ENCODE data around the gene CEMIP2.
"Not testable (repeated sequence)": the region's sequence is repeated elsewhere in the genome, so short reads cannot be mapped to it uniquely, and the experiment has no call there.

Gene CEMIP2, protein sequence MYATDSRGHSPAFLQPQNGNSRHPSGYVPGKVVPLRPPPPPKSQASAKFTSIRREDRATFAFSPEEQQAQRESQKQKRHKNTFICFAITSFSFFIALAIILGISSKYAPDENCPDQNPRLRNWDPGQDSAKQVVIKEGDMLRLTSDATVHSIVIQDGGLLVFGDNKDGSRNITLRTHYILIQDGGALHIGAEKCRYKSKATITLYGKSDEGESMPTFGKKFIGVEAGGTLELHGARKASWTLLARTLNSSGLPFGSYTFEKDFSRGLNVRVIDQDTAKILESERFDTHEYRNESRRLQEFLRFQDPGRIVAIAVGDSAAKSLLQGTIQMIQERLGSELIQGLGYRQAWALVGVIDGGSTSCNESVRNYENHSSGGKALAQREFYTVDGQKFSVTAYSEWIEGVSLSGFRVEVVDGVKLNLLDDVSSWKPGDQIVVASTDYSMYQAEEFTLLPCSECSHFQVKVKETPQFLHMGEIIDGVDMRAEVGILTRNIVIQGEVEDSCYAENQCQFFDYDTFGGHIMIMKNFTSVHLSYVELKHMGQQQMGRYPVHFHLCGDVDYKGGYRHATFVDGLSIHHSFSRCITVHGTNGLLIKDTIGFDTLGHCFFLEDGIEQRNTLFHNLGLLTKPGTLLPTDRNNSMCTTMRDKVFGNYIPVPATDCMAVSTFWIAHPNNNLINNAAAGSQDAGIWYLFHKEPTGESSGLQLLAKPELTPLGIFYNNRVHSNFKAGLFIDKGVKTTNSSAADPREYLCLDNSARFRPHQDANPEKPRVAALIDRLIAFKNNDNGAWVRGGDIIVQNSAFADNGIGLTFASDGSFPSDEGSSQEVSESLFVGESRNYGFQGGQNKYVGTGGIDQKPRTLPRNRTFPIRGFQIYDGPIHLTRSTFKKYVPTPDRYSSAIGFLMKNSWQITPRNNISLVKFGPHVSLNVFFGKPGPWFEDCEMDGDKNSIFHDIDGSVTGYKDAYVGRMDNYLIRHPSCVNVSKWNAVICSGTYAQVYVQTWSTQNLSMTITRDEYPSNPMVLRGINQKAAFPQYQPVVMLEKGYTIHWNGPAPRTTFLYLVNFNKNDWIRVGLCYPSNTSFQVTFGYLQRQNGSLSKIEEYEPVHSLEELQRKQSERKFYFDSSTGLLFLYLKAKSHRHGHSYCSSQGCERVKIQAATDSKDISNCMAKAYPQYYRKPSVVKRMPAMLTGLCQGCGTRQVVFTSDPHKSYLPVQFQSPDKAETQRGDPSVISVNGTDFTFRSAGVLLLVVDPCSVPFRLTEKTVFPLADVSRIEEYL (N-terminal part only)

DNA sequence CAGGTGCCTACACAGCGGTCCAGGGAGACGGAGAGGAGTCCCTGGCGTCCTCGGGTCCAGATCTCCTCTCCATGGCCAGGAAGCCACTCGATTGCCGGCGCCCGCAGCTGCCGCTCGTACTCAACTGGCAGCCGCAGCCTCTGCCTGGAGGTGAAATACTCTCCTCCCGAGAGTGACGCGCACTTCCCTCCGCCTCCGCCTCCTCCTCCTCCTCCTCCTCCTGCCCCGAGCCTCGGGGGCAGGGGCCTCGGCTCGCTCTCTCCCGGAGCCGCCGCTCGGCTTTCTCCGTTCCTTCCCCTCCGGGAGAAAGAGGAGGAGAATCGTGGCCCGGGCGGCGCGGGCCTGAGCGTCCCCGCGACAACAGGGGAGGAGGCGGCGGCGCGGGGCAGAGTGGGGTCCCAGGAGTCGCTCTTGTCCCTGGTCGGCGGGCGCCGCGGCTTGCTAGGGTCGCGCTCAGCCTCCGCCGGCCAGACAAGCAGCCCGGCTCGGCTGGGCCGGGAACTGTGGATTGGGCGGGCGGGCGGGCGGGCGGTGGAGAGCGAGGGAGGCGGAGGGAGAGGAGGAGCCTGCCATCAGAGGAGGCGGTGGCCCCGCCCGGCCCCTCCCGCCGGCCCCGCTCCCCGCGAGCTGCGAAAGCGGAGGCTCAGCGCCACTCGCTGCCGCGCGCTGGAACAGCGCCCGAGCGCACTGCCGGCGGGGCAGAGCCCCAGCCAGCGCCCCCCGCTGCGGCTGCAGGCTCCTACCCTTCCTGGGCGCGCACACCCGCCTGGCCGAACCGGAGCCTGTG is at the start of gene CEMIP2:
CEMIP2 (minus strand) TSS at position 126 of the 787 bp plus-strand sequence. CDS start 18,140 bp downstream, outside the sequence.
- DNase-seq, result peak; percentile 90

DNA sequence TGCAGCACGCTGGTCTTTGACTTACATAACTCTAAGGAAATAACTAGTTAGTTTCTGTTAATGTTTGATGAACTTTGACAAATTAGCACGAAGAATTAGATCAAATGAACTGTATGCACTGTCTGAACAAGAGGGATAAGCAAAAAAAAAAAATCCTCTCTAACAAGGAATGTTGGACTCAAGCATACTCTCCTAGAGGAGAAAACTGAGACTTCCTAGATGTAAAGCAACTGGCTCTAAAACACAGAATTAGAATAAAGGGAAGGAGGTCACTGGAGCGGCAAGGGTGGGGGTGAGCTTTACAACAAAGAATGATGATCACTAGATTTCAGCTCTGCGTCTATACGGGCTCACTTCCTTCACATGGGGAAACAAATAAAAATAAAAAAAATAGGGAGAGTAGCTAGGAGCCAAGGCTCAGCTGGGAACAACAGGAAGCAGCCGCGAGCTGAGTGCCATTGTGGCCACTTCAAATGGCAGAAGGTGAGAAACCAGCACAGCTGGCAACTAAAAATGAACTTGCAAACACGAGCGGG is 48.7 kb upstream of the CEMIP2 start:
- no peak for DNase-seq

DNA sequence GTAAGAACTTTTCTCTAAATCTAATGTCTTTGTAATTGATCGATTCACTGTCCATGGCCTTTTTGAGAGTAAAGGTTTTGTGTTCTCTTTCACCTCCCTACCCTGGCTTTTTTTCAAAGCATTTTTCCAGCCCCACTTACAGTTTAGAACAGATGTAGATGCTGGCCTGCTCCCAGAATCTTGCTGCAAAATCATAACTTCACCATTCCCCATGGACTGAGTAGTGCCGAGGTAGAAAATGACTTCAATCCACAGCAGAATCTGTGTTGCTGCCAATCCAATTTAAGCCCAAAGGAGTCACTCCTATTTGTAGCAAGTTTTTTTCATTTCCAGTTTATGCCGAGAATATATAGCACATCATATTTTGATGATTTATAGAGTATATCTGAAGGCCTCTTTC is 46.5 kb upstream of the CEMIP2 start:
- no peak for DNase-seq

DNA sequence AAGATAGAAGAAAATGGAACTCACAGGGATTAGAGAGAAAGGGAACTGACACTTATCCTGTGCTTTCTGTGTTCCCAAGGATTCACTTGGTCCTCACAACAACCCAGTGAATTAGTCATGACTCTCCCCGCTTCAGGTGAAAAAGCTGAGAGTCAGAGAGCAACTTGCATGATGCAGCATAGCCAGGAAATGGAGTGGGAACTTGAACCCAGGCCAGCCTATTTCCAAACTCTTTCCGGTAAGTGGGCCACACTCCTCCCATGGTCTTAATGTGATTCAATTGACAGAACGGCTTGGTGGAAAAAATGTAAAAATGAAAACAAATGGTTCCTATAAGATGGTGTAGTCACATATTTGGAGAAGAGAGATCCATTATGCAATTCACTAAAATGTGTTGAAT is 45.9 kb upstream of the CEMIP2 start:
- no peak for DNase-seq

DNA sequence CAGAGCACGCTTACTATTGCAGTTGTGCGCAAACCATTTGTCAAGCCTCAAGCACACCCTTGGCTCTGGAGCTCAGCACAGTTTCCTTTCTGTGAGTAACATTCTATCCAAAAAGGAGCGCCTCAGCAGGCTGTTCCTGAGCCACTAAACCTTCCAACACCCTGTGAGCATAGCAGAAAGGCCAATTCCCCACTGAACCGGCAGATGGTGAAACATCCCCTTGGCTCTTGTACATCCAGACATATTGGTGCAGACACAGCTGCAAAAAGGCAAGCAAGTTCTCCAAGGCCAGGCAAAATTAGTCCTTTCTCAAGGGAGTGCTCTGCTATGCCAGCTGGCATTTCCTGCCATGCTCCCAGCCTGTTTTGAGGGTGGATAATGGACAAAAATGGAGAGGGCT is 44.1 kb upstream of the CEMIP2 start:
- DNase-seq, result no peak

DNA sequence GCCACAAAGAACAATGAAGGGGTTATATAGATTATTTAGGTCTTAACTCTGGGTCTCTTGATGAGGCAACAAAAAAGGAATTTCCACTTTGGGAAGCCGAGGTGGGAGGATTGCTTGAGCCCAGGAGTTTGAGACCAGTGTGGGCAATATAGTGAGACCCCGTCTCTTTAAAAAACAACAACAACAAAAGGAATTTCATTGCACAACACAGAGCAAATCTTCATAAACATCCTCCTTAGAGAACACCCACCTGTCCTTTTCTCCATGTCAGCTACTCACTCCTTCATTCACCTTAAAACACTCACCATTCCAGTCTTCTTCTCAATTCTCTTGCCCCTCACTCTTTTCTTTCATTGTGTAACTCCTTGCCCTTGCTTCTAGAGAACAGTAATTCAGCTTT is 39.8 kb upstream of the CEMIP2 start:
- no peak for DNase-seq

DNA sequence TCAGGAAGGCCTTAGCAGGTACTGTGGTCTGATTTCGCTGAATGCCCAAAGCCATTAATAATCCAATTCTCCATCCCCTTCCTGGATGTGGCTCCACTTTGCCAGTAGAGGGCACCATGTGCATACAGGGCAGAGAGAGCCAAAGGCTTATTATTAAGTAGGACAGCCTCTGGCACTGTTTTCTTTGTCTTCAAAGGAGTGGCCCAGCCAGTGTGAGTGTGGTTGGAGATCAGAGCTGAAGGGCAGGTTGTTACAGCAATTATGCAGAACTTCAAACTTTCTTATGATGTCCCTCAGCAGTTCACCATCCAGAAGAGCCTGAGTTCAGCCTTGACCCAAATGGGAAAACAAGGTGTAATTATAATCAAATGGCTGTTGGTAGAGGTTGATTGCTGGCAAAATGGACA is 38.6 kb upstream of the CEMIP2 start:
- DNase-seq, result peak; percentile 66

DNA sequence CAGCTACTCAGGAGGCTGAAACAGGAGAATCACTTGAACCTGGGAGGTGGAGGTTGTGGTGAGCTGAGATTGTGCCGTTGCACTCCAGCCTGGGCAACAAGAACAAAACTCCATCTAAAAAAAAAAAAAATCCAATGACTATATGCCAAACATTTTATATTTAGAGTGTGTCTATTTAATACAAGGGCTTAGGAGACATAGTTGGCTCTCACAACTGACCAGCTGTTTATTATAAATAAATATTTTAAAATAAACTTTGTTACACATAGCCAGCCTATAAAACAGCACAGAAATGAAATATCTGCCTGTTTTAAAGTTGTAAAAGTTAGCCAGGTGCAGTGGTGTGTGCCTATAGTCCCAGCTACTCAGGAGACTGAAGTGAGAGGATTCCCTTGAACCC is 36.8 kb upstream of the CEMIP2 start:
- DNase-seq, result not testable (repeated sequence)

DNA sequence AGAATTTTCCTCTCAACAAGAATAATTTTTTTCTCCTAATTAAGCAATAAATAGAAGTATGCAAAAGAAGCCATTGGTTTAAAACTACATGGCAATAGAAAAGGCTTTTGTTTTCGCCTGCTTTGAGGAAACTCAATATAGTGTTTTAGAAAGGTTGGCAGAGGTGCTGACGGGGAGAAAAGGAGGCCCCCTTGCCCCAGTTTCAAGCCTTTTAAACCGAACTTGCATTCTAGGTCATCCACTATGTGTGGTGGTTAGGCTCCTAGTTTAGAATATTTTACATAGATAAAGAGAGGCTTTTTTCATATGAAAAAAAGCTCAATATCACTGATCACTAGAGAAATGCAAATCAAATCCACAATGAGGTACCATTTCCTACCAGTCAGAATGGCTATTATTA is 33.5 kb upstream of the CEMIP2 start:
- DNase-seq, result no peak

DNA sequence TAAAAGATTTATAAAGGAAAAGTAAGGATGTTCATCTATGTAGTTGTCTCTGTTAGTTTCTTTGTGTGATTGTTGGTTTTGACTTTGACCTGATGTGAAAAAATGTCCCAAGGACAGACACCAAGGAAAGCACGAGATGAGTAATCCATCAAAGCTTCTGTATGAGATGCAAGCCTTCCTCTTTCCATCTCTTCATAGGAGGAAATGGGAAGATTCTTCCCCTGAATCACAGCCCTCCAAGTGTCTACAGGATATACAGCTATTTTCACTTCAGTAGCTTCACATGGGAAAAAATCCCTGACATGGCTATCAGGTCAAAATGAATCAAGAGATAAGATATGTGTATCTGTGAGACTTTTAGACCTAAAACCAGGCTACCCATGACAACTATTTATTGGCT is 29.0 kb upstream of the CEMIP2 start:
- DNase-seq, result no peak

DNA sequence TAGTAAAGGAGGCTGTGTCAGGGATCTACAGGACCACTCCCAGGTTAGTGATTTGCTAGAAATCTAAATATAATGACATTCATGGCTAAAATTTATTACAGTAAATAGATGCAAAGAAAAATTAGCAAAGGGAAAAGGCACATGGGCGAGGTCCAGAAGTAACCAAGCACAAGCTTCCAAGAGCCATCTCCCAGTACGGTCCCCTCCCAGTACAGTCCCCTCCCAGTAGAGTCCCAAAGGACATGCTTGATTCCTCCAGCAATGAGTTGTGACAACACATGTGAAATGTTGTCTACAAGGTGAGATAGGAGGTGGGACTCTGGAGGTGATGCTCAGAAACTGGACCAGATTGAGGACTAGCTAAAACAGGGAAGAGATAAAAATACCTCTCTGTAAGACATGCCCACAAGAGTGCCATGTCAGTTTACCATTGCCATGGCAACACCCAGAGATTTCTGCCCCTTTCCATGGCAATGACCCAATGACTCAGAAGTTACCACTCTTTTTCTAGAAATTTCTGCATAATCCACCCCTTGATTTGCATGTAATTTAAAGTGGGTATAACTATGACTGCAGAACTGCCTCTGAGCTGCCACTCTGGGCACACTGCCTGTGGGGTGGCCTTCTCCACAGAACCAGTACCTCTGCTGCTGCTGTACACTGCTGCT is 27.9 kb upstream of the CEMIP2 start:
- no peak for DNase-seq

DNA sequence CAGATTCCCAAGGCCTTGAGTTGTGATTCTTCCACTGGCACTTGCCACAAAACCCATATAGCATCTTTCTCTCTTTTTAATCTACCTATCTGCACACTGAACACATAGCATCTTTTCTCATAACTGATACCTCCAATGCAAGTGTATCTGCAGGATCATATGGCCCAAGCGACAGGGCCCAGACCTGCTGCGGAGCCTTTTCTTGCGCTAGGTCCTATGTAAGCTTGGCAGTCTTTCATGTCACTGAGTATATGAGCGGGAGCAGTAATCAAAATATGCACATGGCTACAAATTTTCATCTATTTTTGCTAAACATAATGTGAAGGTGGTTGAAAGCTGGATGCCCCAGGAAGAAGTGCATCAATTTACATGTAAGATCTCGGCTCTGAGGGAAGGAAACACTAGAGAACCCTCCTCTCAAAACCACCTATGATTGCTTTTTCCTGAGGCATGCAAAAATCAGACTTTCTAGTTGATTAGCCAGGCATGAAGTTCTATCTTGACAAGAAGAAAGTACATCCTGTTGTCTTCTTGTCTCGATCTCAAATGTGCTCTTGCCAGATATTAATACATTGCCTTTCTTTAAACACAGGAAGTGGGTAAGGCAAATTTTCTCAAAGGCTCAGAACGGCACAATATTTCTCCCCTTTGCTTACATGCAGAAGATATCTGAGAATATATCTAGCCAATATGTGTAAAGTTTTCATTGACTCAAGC is 26.9 kb upstream of the CEMIP2 start:
- no peak for DNase-seq

DNA sequence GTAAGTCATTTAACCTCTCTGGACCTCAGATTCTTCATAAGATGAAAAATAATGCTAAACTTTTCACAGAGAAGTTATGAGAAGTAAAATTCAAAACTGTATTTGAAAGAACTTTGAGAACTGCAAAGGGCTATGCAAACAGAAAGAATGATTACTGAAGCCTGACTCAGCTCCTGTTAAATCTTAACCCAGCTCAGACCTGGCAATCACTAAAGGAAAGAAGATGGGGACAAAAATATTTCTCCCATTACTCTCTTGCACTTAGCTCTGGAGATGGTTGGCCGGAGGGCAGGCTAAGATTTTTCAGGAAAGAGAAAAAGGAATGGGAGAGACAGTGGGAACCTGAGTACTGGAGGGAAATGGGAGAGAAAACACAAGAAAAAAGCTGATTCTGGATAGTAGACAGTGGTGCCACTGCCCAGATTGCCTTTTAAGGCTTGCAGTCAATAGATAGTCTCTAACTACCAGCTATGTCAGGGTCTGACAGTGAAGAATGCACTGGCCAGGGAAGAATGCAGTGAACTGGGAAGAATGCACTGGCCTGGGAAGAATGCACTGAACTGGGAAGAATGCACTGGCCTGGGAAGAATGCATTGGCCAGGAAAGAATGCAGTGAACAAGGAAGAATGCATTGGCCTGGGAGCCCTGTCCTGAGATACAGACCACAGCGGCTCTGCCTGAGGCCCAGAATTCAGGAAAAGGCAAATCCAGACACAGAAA is 25.2 kb upstream of the CEMIP2 start:
- DNase-seq, result no peak

DNA sequence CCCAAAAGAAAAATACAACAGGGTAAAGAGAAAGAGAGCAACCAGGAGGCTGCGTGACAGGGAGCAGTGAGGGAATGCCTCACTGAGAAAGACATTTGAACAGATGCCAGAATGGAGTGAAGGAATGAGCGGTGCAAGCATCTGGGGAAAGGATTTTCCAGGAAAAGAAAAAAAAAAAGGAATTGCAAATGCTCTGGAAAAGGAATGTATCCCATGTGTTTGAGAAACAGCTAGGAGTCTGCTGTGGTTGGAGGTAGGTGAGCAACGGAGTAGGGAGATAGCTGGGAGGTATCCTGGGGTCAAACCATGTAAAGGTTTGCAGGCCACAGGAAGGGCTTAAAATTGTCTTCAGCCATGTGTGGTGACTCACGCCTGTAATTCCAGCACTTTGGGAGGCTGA is 23.6 kb upstream of the CEMIP2 start:
- no peak for DNase-seq

DNA sequence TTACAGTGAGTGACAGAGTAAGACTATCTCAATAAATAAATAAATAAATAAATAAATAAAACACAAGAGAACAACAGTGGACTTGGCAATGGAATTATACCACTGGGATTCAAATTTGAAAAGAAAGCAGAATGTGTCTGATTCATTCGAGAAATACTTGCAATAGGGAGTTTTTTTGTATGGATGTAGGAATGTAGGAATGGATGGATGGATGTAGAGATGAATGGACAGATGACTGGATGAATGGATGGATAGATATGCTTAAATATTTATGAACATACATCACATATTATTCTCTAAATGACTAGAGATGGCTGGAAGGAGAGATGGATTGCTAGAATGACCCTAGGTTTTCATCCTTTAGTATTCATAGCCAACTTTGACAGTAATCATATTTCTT is 22.0 kb upstream of the CEMIP2 start:
- no peak for DNase-seq

DNA sequence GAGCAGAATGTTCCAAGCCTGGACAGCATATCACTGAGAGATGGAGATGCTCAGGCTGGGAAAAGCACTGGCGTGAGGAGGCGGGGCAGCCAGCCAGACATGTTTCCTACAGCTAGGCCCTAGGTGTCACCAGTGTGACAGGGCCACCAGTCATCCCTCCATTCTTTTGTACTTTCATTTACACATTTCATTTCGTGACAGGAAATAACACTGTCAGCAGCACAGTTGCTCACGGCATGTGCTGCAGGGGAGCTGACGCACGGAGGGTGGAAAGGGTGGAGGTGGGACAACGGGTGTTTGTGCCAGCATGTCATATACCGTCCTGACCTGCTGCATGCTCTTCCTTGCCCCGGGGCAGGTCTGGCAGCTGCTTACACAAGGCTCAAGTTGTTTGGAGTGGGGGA is 14.8 kb upstream of the CEMIP2 start:
- DNase-seq, result peak; percentile 85

DNA sequence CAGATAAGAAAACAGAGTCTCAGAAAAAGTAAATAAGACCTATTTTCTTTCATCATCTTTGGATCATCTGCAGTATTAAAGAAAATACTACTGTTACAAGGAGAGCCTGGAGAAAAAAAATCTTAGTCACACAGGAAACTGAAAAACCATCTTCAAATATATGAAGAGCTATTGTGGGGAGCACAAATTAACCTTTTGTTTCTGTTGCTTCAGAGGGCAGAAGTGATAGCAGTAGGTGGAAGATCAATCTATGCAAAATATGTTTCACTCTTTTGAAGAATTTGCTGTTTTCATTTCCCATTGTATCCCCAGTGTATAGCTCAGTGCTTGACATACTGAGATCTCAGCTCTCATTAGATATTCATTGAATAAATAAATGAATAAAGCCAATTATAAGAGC is 13.1 kb upstream of the CEMIP2 start:
- no peak for DNase-seq

DNA sequence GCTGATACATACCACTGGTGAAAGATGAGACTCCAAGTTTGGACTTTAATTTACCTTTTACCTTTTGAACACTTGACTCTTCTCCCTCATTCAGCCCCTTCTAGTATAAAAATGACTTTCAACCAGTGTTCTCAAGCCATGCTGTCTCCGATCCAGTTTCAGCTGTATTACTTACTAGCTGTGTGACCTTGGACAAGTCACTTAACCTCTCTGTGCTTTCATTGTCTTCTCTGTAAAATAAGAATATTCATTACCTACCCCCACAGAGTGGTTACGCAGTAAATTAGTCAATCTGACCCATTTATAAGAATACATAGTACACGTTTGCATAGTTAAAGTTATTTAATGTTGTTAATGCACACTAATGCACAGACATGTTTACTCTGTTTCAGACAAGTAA is 12.6 kb upstream of the CEMIP2 start:
- no peak for DNase-seq

DNA sequence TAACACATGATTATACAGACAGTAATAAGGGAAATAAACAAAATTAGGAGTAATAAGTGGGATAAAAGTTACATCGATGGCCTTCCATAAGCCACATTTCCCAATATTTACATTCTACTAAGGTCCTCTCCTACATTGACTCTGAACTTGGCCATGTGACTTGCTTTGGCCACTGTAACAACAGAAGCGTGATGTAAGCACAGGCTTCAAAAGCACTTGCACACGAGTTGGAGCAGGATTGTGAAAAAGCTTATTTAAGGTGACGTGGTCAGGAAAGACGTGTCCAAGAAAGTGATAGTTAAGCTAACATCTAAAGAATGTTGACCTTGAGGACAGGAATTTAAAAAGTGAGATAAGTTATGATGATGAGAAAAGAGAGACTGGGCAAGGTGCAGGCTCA is 9.8 kb upstream of the CEMIP2 start:
- no peak for DNase-seq

DNA sequence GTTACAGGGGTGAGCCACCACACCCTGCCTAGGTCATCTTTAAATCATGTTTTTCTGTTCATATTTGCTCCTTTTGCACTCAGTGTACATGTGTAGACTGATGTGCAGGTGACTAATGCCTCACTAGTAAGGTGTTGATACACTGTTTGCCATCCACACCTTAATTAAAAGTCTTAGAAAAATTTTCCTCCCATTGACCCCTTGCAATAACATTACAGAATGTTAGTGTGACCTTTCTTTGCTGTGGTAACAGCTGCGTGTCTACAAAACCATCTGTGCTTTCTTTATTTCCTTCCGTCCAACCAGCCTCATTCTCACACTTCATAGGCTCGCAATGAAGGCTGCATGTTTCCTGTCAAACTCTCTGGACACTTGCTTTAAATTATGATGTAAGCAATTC is 6.6 kb upstream of the CEMIP2 start:
- DNase-seq, result no peak

All from activated CD8-positive, alpha-beta memory T cell treated with anti-CD3 and anti-CD28 coated beads, Interleukin-2, amount 50 U/mL, for 48 hours (primary cell).